Activated naive CD8-positive, alpha-beta T cell treated with anti-CD3 and anti-CD28 coated beads for 36 hours (primary cell): ENCODE data around the gene NECTIN1. TPM values are rescaled to one million over a fixed set of nuclear protein-coding genes. Genes with fewer than 3 reads are reported as not detected.

ENCODE experiments used
- DNase-seq: peaks from one replicate; pipeline ENCODE4 v3.0.0; 2021
- H3K27ac Mint-ChIP-seq: one replicate; pipeline ENCODE4 v1.8.0; 2022; ENCODE audit warnings: mild to moderate bottlenecking, moderate library complexity, mixed read lengths
- H3K27me3 Mint-ChIP-seq: one replicate; pipeline ENCODE4 v1.8.0; 2022; ENCODE audit warnings: mild to moderate bottlenecking, mixed read lengths
- H3K36me3 Mint-ChIP-seq: one replicate; pipeline ENCODE4 v1.8.0; 2021; ENCODE audit warnings: mild to moderate bottlenecking, mixed read lengths
- H3K4me1 Mint-ChIP-seq: one replicate; pipeline ENCODE4 v1.8.0; 2021; ENCODE audit warnings: mixed read lengths
- H3K4me3 Mint-ChIP-seq: one replicate; pipeline ENCODE4 v1.8.0; 2022; ENCODE audit warnings: mild to moderate bottlenecking, moderate library complexity, mixed read lengths
- H3K9me3 Mint-ChIP-seq: one replicate; pipeline ENCODE4 v1.8.0; 2022; ENCODE audit warnings: mixed read lengths
- total RNA-seq, 2 experiments: library from RNA; stranded (reverse); gene quantifications; one replicate each; pipeline ENCODE4 v1.2.3, GENCODE V29; 2021

The NECTIN1 gene
- total RNA-seq, 2 experiments from 2014 or later, result 3.2 to 3.7 TPM

- Mint-ChIP-seq H3K4me3 (no peak overlapping the region), H3K27me3 (no peaks in the 10 kb centered on the region), H3K27ac (no peak overlapping the region), H3K4me1 (no peaks in the 10 kb centered on the region), H3K9me3 (no peaks in the 10 kb centered on the region), H3K36me3 (no peaks in the 10 kb centered on the region)
- no peak for DNase-seq
Observed at GRCh38 chr11:119700536-119701346, 28.3 kb downstream of the NECTIN1 start.

GRCh38 chr11:119700030-119700429 is 29.0 kb downstream of the NECTIN1 start:
- Mint-ChIP-seq H3K9me3 (no peaks in the 10 kb centered on the region), H3K4me3 (no peak overlapping the region), H3K27ac (no peak overlapping the region), H3K36me3 (no peaks in the 10 kb centered on the region), H3K27me3 (no peaks in the 10 kb centered on the region), H3K4me1 (no peaks in the 10 kb centered on the region)
- no peak for DNase-seq

GRCh38 chr11:119699227-119699626 is 29.8 kb downstream of the NECTIN1 start:
- H3K27ac Mint-ChIP-seq, result no peak overlapping the region
- H3K4me3 Mint-ChIP-seq, result no peak overlapping the region
- H3K4me1 Mint-ChIP-seq, result no peaks in the 10 kb centered on the region
- H3K27me3 Mint-ChIP-seq, result no peaks in the 10 kb centered on the region
- no peaks in the 10 kb centered on the region for H3K36me3 Mint-ChIP-seq
- H3K9me3 Mint-ChIP-seq, result no peaks in the 10 kb centered on the region
- no peak for DNase-seq

- DNase-seq, result no peak
- Mint-ChIP-seq H3K4me1 (peaks cover 10% of the 10 kb centered on the region), H3K36me3 (no peaks in the 10 kb centered on the region), H3K4me3 (no peak overlapping the region), H3K27ac (no peak overlapping the region), H3K9me3 (no peaks in the 10 kb centered on the region), H3K27me3 (no peaks in the 10 kb centered on the region)
Observed at GRCh38 chr11:119697882-119698281, 31.1 kb downstream of the NECTIN1 start.

GRCh38 chr11:119697445-119697844 is 31.6 kb downstream of the NECTIN1 start:
- peaks cover 10% of the 10 kb centered on the region for H3K4me1 Mint-ChIP-seq
- H3K36me3 Mint-ChIP-seq, result no peaks in the 10 kb centered on the region
- DNase-seq, result no peak
- H3K4me3 Mint-ChIP-seq, result no peak overlapping the region
- H3K9me3 Mint-ChIP-seq, result no peaks in the 10 kb centered on the region
- H3K27ac Mint-ChIP-seq, result no peak overlapping the region
- H3K27me3 Mint-ChIP-seq, result no peaks in the 10 kb centered on the region

- Mint-ChIP-seq H3K9me3 (no peaks in the 10 kb centered on the region), H3K27ac (no peak overlapping the region)
Observed at GRCh38 chr11:119696378-119697222, 32.4 kb downstream of the NECTIN1 start.

GRCh38 chr11:119694334-119694733 is 34.7 kb downstream of the NECTIN1 start:
- no peak overlapping the region for H3K4me3 Mint-ChIP-seq
- H3K27ac Mint-ChIP-seq, result no peak overlapping the region
- no peaks in the 10 kb centered on the region for H3K36me3 Mint-ChIP-seq

More at GRCh38 chr11:119696378-119697222, 32.4 kb downstream of the NECTIN1 start:
- no peak for DNase-seq
- Mint-ChIP-seq H3K27me3 (no peaks in the 10 kb centered on the region), H3K4me1 (peaks cover 11% of the 10 kb centered on the region), H3K4me3 (no peak overlapping the region), H3K36me3 (no peaks in the 10 kb centered on the region)

GRCh38 chr11:119693253-119693815 is 35.7 kb downstream of the NECTIN1 start:
- H3K9me3 Mint-ChIP-seq, result no peaks in the 10 kb centered on the region
- no peak for DNase-seq
- H3K4me1 Mint-ChIP-seq, result peaks cover 21% of the 10 kb centered on the region
- no peaks in the 10 kb centered on the region for H3K36me3 Mint-ChIP-seq
- H3K27ac Mint-ChIP-seq, result no peak overlapping the region
- H3K4me3 Mint-ChIP-seq, result no peak overlapping the region
- no peaks in the 10 kb centered on the region for H3K27me3 Mint-ChIP-seq

More at GRCh38 chr11:119694334-119694733, 34.7 kb downstream of the NECTIN1 start:
- Mint-ChIP-seq H3K27me3 (no peaks in the 10 kb centered on the region), H3K4me1 (peaks cover 21% of the 10 kb centered on the region), H3K9me3 (no peaks in the 10 kb centered on the region)
- no peak for DNase-seq

- Mint-ChIP-seq H3K4me1 (peaks cover 21% of the 10 kb centered on the region), H3K27me3 (no peaks in the 10 kb centered on the region), H3K9me3 (no peaks in the 10 kb centered on the region), H3K36me3 (no peaks in the 10 kb centered on the region), H3K27ac (no peak overlapping the region), H3K4me3 (no peak overlapping the region)
- no peak for DNase-seq
Observed at GRCh38 chr11:119692540-119692820, 36.5 kb downstream of the NECTIN1 start.

- peaks cover 21% of the 10 kb centered on the region for H3K4me1 Mint-ChIP-seq
- H3K27me3 Mint-ChIP-seq, result no peaks in the 10 kb centered on the region
- no peak overlapping the region for H3K4me3 Mint-ChIP-seq
- H3K36me3 Mint-ChIP-seq, result no peaks in the 10 kb centered on the region
- no peaks in the 10 kb centered on the region for H3K9me3 Mint-ChIP-seq
- H3K27ac Mint-ChIP-seq, result no peak overlapping the region
- DNase-seq, result no peak
Observed at GRCh38 chr11:119691701-119692539, 37.1 kb downstream of the NECTIN1 start.

- Mint-ChIP-seq H3K4me3 (no peak overlapping the region), H3K4me1 (peaks cover 21% of the 10 kb centered on the region), H3K36me3 (no peaks in the 10 kb centered on the region), H3K27me3 (no peaks in the 10 kb centered on the region), H3K9me3 (no peaks in the 10 kb centered on the region), H3K27ac (no peak overlapping the region)
- DNase-seq, result peak; percentile 26
Observed at GRCh38 chr11:119691020-119691666, 37.9 kb downstream of the NECTIN1 start.

- Mint-ChIP-seq H3K27ac (no peak overlapping the region), H3K27me3 (no peaks in the 10 kb centered on the region), H3K9me3 (no peaks in the 10 kb centered on the region), H3K4me3 (no peak overlapping the region), H3K36me3 (no peaks in the 10 kb centered on the region), H3K4me1 (peaks cover 21% of the 10 kb centered on the region)
- DNase-seq, result no peak
Observed at GRCh38 chr11:119689302-119689701, 39.7 kb downstream of the NECTIN1 start.

GRCh38 chr11:119688356-119688755 is 40.6 kb downstream of the NECTIN1 start:
- Mint-ChIP-seq H3K9me3 (no peaks in the 10 kb centered on the region), H3K27ac (no peak overlapping the region), H3K27me3 (no peaks in the 10 kb centered on the region), H3K4me1 (peaks cover 20% of the 10 kb centered on the region), H3K4me3 (no peak overlapping the region), H3K36me3 (no peaks in the 10 kb centered on the region)
- DNase-seq, result no peak

GRCh38 chr11:119687373-119688046 is 41.5 kb downstream of the NECTIN1 start:
- no peak overlapping the region for H3K4me3 Mint-ChIP-seq
- H3K27me3 Mint-ChIP-seq, result no peaks in the 10 kb centered on the region
- H3K9me3 Mint-ChIP-seq, result no peaks in the 10 kb centered on the region
- no peak for DNase-seq
- H3K36me3 Mint-ChIP-seq, result no peaks in the 10 kb centered on the region
- H3K27ac Mint-ChIP-seq, result no peak overlapping the region
- H3K4me1 Mint-ChIP-seq, result peaks cover 16% of the 10 kb centered on the region
